HepG2 (cell line): ENCODE results near the gene CHD9NB. TPM values are rescaled to one million over a fixed set of nuclear protein-coding genes. Genes with fewer than 3 reads are reported as not detected.
A peak's percentile ranks its signal among the peaks of the same experiment; 100 is the strongest.

Experiments used
- AHR ChIP-seq: IDR thresholded peaks from 2 replicates; pipeline ENCODE4 v1.6.1; 2018; ENCODE audit warnings: missing genetic modification reagents, missing compliant biosample characterization
- BORCS8-MEF2B ChIP-seq: sonication (generic); formaldehyde crosslinking; IDR thresholded peaks from 2 replicates; pipeline ENCODE4 v1.8.0; 2022; ENCODE audit warnings: mild to moderate bottlenecking, missing genetic modification reagents
- CSRNP1 ChIP-seq: sonication (generic); formaldehyde crosslinking; IDR thresholded peaks from 2 replicates; pipeline ENCODE4 v1.8.1; 2023; ENCODE audit warnings: mild to moderate bottlenecking, missing genetic modification reagents
- DNMT3B ChIP-seq: conservative IDR thresholded peaks from 2 replicates; pipeline ENCODE4 v1.6.1; 2016; ENCODE audit warnings: missing biosample characterization, control low read depth
- GABPB1 ChIP-seq: IDR thresholded peaks from 2 replicates; pipeline ENCODE4 v1.6.1; 2016; ENCODE audit warnings: mild to moderate bottlenecking, missing genetic modification reagents, moderate library complexity, missing compliant biosample characterization
- GFI1 ChIP-seq: sonication (generic); formaldehyde crosslinking; IDR thresholded peaks from 2 replicates; pipeline ENCODE4 v1.5.0; 2020; ENCODE audit warnings: missing genetic modification reagents, mild to moderate bottlenecking, borderline replicate concordance
- HHEX ChIP-seq: IDR thresholded peaks from 2 replicates; pipeline ENCODE4 v1.6.1; 2016; ENCODE audit warnings: control low read depth
- NFE2L1 ChIP-seq: sonication (generic); formaldehyde crosslinking; IDR thresholded peaks from 2 replicates; pipeline ENCODE4 v1.4.0; 2020; ENCODE audit warnings: missing genetic modification reagents, mild to moderate bottlenecking, borderline replicate concordance
- NR2C2 ChIP-seq: sonication (generic); formaldehyde crosslinking; IDR thresholded peaks from 2 replicates; pipeline ENCODE4 v1.4.0; 2020; ENCODE audit warnings: missing genetic modification reagents, mild to moderate bottlenecking, moderate library complexity, borderline replicate concordance
- ONECUT2 ChIP-seq: sonication (generic); formaldehyde crosslinking; IDR thresholded peaks from 2 replicates; pipeline ENCODE4 v1.4.0; 2020; ENCODE audit warnings: missing genetic modification reagents
- SNAI1 ChIP-seq: sonication (generic); formaldehyde crosslinking; IDR thresholded peaks from 2 replicates; pipeline ENCODE4 v1.5.0; 2020; ENCODE audit warnings: mild to moderate bottlenecking, missing genetic modification reagents, borderline replicate concordance
- SPEN ChIP-seq: sonication (generic); formaldehyde crosslinking; IDR thresholded peaks from 2 replicates; pipeline ENCODE4 v1.5.1; 2020; ENCODE audit warnings: low read depth, mild to moderate bottlenecking, missing genetic modification reagents
- XBP1 ChIP-seq: sonication (generic); formaldehyde crosslinking; IDR thresholded peaks from 2 replicates; pipeline ENCODE4 v1.5.0; 2020; ENCODE audit warnings: missing genetic modification reagents
- ZBTB44 ChIP-seq: sonication (generic); formaldehyde crosslinking; IDR thresholded peaks from 2 replicates; pipeline ENCODE4 v1.4.0; 2020; ENCODE audit warnings: missing genetic modification reagents
- ZKSCAN1 ChIP-seq: fragments of 150-350 bp; IDR thresholded peaks from 2 replicates; pipeline ENCODE4 v1.6.1; 2014; ENCODE audit warnings: low read length
- ZNF33A ChIP-seq: sonication (generic); formaldehyde crosslinking; IDR thresholded peaks from 2 replicates; pipeline ENCODE4 v1.5.1; 2020; ENCODE audit warnings: missing genetic modification reagents, mild to moderate bottlenecking, moderate library complexity, borderline replicate concordance
- ZNF547 ChIP-seq: sonication (generic); formaldehyde crosslinking; IDR thresholded peaks from 2 replicates; pipeline ENCODE4 v1.5.1; 2020; ENCODE audit warnings: mild to moderate bottlenecking, missing genetic modification reagents
- ZNF691 ChIP-seq: sonication (generic); formaldehyde crosslinking; IDR thresholded peaks from 2 replicates; pipeline ENCODE4 v1.4.0; 2020; ENCODE audit warnings: missing genetic modification reagents, low read depth, mild to moderate bottlenecking, borderline replicate concordance
- ZNF784 ChIP-seq: sonication (generic); formaldehyde crosslinking; IDR thresholded peaks from 2 replicates; pipeline ENCODE4 v1.5.1; 2020; ENCODE audit warnings: missing genetic modification reagents, mild to moderate bottlenecking, borderline replicate concordance
- ZXDC ChIP-seq: sonication (generic); formaldehyde crosslinking; IDR thresholded peaks from 2 replicates; pipeline ENCODE4 v1.5.0; 2020; ENCODE audit warnings: mild to moderate bottlenecking, missing genetic modification reagents
- polyA plus RNA-seq, 8 experiments: library from polyadenylated mRNA; depleted of rRNA in 3 of 8; stranded (reverse) in 7 of 8; unstranded in 1 of 8; fragments of >200 nt; fragmentation: Illumina TruSeq in 4 of 8; extraction: Trizol in 4 of 8; gene quantifications; 2 replicates each; pipeline versions ENCODE4 v1.2.1 to v1.2.3, GENCODE V29; 2011 to 2016; ENCODE audit warnings: low read depth in 4 of 8, missing spikeins in 1 of 8, mixed read lengths in 1 of 8; ENCODE audit not compliant: insufficient read depth in 1 of 8
- total RNA-seq, 5 experiments: library from RNA; depleted of rRNA; stranded (reverse); fragments of >200 nt; fragmentation: Illumina TruSeq; extraction: Trizol; gene quantifications; 2 replicates each; pipeline ENCODE4 v1.2.3, GENCODE V29; 2016; ENCODE audit warnings: low read depth in 1 of 5

The CHD9NB gene
- total and polyA plus RNA-seq, 2 of the 13 experiments (the other 11 are each of a cell fraction or from before 2014, with no cell fraction given), result 0.17 to 0.18 TPM

- TF ChIP-seq ZNF33A (CRISPR knock-in tag), result no peak
- no peak for TF ChIP-seq XBP1 (CRISPR knock-in tag)
- TF ChIP-seq SPEN, result no peak
- TF ChIP-seq SNAI1 (CRISPR knock-in tag), result no peak
- no peak; the same call in 1 of the 2 replicates for TF ChIP-seq ZNF547
- TF ChIP-seq ZXDC (CRISPR knock-in tag), result no peak
- TF ChIP-seq CSRNP1 (CRISPR knock-in tag), result no peak
- TF ChIP-seq NR2C2 (CRISPR knock-in tag), result 0 out of 2 replicates have a peak, but pooled peaks have one; percentile 3
- TF ChIP-seq GABPB1 (CRISPR knock-in tag), result no peak
- no peak for TF ChIP-seq GFI1 (CRISPR knock-in tag)
- TF ChIP-seq ZNF691, result no peak; the same call in 1 of the 2 replicates
- TF ChIP-seq ONECUT2 (CRISPR knock-in tag), result no peak
- no peak for TF ChIP-seq ZBTB44 (CRISPR knock-in tag)
- peak; percentile 87 for TF ChIP-seq ZKSCAN1
- TF ChIP-seq HHEX (CRISPR knock-in tag), result no peak
- TF ChIP-seq ZNF784, result 0 out of 2 replicates have a peak, but pooled peaks have one; percentile 6
- TF ChIP-seq AHR (CRISPR knock-in tag), result no peak
- no peak for TF ChIP-seq BORCS8-MEF2B (CRISPR knock-in tag)
- TF ChIP-seq DNMT3B, result no peak
- no peak for TF ChIP-seq NFE2L1
Measured at GRCh38 chr16:53053967-53054669, 1.4 kb upstream of the CHD9NB start (continued).
